ENCODE data around the gene CFAP410. TPM values are rescaled to one million over a fixed set of nuclear protein-coding genes. Genes with fewer than 3 reads are reported as not detected.
"Not testable (repeated sequence)": the region's sequence is repeated elsewhere in the genome, so short reads cannot be mapped to it uniquely, and the experiment has no call there.

Gene CFAP410
- total and polyA plus RNA-seq, 2 of the 13 experiments (the other 11 are each of a cell fraction or from before 2014, with no cell fraction given): 8.0 to 20.1 TPM

GRCh38 chr21:44344541-44345183 is 5.5 kb upstream of the CFAP410 start:
- CTCF ChIA-PET (ENCODE audit: low intra/inter-chr PET ratio, low total read pairs): no interaction called here
- in situ Hi-C loops (cut with HindIII; ENCODE audit: extremely low pct_ligation_motif_present, low pct_unique_long_range_greater_than_20kb): no loop called here

DNA sequence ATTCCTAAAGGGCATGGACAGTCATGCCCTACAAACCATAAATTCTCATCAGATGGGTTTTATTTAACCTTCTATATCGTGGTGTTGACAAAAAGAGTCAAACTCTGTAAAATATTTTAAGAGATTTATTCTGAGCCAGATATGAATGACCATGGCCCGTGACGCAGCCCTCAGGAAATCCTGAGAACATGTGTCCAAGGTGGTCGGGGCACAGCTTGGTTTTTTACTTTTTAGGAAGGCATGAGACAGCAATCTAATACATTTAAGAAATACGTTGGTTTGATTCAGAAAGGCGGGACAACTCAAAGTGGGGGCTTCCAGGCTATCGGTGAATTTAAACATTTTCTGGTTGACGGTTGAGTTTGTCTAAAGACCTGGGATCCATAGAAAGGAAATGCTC is 3.8 kb upstream of the CFAP410 start:
- intact Hi-C loops (cut with micrococcal nuclease; ENCODE audit: unreplicated experiment); H3K79me2 ChIP-seq (ENCODE audit: insufficient read depth, low read length); H4K20me1 ChIP-seq (ENCODE audit: insufficient read depth, low read length); H3K36me3 ChIP-seq (replicated peaks in 1 of 2; ENCODE audit: control insufficient read depth in 1 of 2, insufficient read depth in 2 of 2, low read length in 2 of 2); H3K4me3 ChIP-seq (replicated peaks in 1 of 3; ENCODE audit: insufficient read depth in 1 of 3, low read depth in 2 of 3, low read length in 3 of 3); in situ Hi-C loops (cut with HindIII; ENCODE audit: extremely low pct_ligation_motif_present, low pct_unique_long_range_greater_than_20kb); DNase-seq (ENCODE audit: low spot score); H3K4me2 ChIP-seq (ENCODE audit: low read depth, low read length); H3K9me3 ChIP-seq (ENCODE audit: low read length); ATAC-seq; CTCF ChIA-PET (ENCODE audit: low intra/inter-chr PET ratio, low total read pairs); H3K27ac ChIP-seq (ENCODE audit: extremely low read length, insufficient read depth, low read length); H3K9ac ChIP-seq (ENCODE audit: insufficient read depth, low read depth, low read length); BruUV-seq (replicated peaks); H2AFZ ChIP-seq (ENCODE audit: low read length); POLR2A ChIA-PET; FAIRE-seq: not testable (repeated sequence)
- WGBS (ENCODE audit: low lambda C conversion rate): 71% methylated on average over 8 of the region's 8 CpGs
- Histone ChIP-seq H3K4me1 (ENCODE audit: insufficient read depth, low read length) (peaks cover 41% of the 10 kb centered on the region), H3K27me3 (ENCODE audit: control insufficient read depth in 1 of 2, insufficient read depth in 2 of 2, low read length in 2 of 2) (peaks cover 3 to 16% of the 10 kb centered on the region in 2 experiments; a peak in 3 of 5 replicates)

More at GRCh38 chr21:44344541-44345183, 5.5 kb upstream of the CFAP410 start:
- Histone ChIP-seq H2AFZ (ENCODE audit: low read length) (no peak overlapping the region), H3K9ac (ENCODE audit: insufficient read depth, low read depth, low read length) (no peak overlapping the region), H3K27ac (ENCODE audit: extremely low read length, insufficient read depth, low read length) (no peak overlapping the region), H3K9me3 (ENCODE audit: low read length) (no peaks in the 10 kb centered on the region), H3K4me1 (ENCODE audit: insufficient read depth, low read length) (peaks cover 37% of the 10 kb centered on the region), H3K36me3 (replicated peaks in 1 of 2; ENCODE audit: control insufficient read depth in 1 of 2, insufficient read depth in 2 of 2, low read length in 2 of 2) (no peaks in the 10 kb centered on the region), H3K27me3 (ENCODE audit: control insufficient read depth in 1 of 2, insufficient read depth in 2 of 2, low read length in 2 of 2) (peaks cover 3 to 16% of the 10 kb centered on the region in 2 experiments; a peak in 3 of 5 replicates), H3K4me2 (ENCODE audit: low read depth, low read length) (0 out of 2 replicates have a peak overlapping the region, but pooled peaks have one; percentile 28), H3K79me2 (ENCODE audit: insufficient read depth, low read length) (peaks cover 1% of the 10 kb centered on the region), H4K20me1 (ENCODE audit: insufficient read depth, low read length) (no peaks in the 10 kb centered on the region), H3K4me3 (replicated peaks in 1 of 3; ENCODE audit: insufficient read depth in 1 of 3, low read depth in 2 of 3, low read length in 3 of 3) (no peak overlapping the region)
- DNase-seq (ENCODE audit: low spot score): no peak
- no peak for FAIRE-seq
- intact Hi-C loops (cut with micrococcal nuclease; ENCODE audit: unreplicated experiment): no loop called here
- WGBS (ENCODE audit: low lambda C conversion rate): 67% methylated on average over 4 of the region's 17 CpGs
- POLR2A ChIA-PET: no interaction called here
- no TSS peak for BruUV-seq (replicated peaks)
- TF ChIP-seq ZNF432 (CRISPR knock-in tag; IDR thresholded peaks at IDR 0.05; ENCODE audit: borderline replicate concordance) (no peak), ZNF503 (CRISPR knock-in tag; IDR thresholded peaks at IDR 0.05) (no peak), EED (CRISPR knock-in tag; IDR thresholded peaks at IDR 0.05) (no peak), FOXC1 (CRISPR knock-in tag; IDR thresholded peaks at IDR 0.05; ENCODE audit: borderline replicate concordance) (no peak), ZNF274 (CRISPR knock-in tag; IDR thresholded peaks at IDR 0.05) (no peak), ZNF678 (CRISPR knock-in tag; IDR thresholded peaks at IDR 0.05) (no peak), ZNF768 (CRISPR knock-in tag; IDR thresholded peaks at IDR 0.05) (no peak), ZNF776 (CRISPR knock-in tag; IDR thresholded peaks at IDR 0.05) (no peak)
- TF ChIP-seq, protein P1, sequence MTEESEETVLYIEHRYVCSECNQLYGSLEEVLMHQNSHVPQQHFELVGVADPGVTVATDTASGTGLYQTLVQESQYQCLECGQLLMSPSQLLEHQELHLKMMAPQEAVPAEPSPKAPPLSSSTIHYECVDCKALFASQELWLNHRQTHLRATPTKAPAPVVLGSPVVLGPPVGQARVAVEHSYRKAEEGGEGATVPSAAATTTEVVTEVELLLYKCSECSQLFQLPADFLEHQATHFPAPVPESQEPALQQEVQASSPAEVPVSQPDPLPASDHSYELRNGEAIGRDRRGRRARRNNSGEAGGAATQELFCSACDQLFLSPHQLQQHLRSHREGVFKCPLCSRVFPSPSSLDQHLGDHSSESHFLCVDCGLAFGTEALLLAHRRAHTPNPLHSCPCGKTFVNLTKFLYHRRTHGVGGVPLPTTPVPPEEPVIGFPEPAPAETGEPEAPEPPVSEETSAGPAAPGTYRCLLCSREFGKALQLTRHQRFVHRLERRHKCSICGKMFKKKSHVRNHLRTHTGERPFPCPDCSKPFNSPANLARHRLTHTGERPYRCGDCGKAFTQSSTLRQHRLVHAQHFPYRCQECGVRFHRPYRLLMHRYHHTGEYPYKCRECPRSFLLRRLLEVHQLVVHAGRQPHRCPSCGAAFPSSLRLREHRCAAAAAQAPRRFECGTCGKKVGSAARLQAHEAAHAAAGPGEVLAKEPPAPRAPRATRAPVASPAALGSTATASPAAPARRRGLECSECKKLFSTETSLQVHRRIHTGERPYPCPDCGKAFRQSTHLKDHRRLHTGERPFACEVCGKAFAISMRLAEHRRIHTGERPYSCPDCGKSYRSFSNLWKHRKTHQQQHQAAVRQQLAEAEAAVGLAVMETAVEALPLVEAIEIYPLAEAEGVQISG (CRISPR knock-in tag; IDR thresholded peaks at IDR 0.05): no peak
- ATAC-seq: no peak; the same call in 2 of the 3 replicates
